Measurements from ENCODE around the gene ECHS1.
"Not testable (repeated sequence)": the region's sequence is repeated elsewhere in the genome, so short reads cannot be mapped to it uniquely, and the experiment has no call there.

Gene ECHS1

DNA sequence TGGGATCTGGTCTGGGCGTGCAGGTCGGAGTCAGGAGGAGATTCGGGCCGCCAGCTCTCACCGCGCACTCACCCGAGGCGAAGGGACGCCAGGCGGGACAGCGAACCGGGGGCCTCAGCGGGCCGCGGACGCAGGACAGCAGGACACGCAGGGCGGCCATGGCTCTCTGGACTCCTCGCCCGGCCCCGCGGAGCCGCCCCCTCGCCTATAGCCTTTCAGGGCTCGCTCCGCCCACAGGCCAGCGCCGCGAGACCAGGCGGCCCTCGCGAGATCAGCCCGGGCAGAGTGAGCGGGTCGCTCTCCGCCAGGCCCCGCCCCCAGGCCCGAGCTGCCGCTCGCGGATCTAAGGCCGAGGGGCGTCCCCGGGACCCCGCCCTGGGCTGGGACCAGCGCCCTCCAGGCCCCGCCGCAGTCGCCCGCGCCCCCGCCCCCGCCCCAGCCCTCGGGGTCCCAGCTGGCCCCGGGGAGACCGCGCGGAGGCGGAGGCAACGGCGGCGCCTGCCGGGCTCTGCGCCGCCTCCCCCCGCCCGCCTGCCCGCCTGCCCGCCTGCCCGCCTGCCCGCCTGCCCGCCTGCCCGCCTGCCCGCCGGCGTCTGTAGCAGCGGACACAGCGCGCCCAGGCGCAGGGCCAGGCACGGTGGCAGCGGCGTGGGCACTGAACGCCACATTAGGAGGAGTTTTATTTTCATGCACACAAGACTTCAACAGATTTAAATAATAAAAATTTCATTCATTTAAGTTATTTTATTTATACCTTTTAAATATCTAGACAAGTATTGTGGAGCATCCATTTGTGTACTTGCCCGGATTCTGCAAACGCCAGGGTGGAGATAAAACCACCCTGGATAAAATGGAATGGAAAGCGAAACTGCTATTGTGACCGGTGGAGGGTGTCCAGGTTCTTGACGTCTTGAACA is at the start of gene ECHS1:
Gene ECHS1 (minus strand): TSS at position 181 of the 917 bp plus-strand sequence. CDS start 21 bp downstream, at position 160.
- peak; percentile 97 for DNase-seq (ENCODE audit: low spot score)

DNA sequence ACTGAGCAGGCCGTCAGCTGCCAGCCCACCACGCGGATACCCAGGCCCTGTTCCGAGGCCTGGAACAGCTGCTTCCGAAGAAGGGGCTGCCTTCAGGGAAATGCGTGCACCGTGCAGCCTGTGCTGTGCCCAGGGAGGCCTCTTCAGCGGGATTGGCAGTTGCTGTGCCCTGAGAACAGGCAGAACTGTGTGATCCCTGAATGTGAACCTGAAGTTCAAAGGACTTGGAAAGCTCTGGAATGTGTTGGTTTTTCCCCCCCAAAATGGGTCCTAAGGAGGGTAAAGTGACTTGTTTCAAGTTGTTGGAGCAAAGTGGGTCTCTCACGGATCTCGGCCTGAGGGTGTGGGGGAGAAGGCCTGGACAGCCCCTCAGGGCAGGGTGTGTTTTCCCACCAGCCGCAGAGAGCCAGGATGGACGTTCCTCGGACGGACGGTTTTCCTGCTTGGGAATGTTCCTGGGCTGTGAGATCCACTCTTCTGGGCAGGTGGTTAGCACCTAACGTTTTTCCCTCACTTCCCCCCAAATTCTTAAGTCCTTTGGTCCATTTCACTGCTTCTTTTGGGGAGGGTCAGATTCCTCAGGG is 49.2 kb upstream of the ECHS1 start:
- DNase-seq (ENCODE audit: low spot score), result no peak

DNA sequence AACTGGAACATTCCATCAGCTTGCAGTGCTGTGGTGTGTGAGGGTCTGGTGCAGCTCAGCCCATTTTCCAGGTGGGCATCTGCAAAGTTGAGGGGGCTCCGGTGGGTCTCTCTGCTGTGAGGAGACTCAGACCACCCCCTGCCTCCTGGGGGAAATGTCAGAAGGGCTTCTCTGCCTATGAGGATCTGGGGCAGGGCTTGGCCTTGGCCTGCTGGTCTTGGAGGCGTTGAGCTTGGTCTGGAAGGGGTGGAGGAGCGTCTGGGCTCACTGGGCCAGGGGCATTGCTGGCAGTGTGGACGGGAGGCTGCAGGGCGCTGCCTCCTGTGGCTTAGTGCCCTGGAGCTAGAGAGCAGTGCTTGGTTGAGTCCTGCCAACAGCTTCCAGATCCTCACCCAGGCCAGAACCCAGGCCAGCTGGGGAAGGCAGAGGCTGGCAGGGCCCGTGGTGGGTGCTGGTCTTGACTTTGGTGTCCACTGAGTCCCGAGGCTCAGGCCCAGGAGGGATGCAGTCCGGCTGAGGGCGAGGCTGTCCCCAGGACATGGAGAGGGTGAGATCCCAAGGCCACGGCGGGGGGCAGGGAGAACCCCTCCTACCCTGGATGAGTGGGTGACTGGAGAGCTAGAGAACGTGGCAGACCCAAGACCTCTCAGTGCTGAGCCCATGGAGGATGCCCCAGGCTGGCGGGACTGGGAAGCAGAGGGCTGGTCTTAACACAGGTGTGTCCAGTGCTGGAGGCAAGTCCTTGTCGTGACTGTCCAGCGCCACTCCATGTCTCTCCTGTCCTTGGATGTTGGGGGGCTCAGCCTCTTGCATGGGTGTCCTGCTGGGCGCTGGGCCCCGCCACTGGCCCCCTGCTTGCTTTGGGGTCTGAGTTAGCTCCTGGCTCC is 48.4 kb upstream of the ECHS1 start:
- peak; percentile 63 for DNase-seq (ENCODE audit: low spot score)

DNA sequence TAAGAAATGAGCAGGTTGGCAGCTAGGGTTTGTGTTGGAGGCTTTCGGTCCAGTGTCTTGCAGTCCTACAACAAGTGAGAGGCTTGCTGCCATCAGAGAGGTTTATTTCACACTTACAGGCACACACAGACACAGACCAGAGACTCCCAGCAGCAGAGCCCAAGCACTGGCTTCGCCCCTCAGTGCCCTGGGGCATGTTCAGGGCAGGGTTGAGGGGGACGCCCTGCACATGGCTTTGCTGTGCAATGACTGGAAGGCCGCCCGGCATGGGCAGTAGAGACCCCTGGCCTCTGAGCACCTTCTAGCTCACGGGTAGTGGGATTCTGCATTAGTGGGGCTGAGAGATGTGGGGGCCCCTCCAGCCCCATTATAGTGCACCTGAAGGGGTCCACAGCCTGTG is 47.4 kb upstream of the ECHS1 start:
- no peak for DNase-seq (ENCODE audit: low spot score)

DNA sequence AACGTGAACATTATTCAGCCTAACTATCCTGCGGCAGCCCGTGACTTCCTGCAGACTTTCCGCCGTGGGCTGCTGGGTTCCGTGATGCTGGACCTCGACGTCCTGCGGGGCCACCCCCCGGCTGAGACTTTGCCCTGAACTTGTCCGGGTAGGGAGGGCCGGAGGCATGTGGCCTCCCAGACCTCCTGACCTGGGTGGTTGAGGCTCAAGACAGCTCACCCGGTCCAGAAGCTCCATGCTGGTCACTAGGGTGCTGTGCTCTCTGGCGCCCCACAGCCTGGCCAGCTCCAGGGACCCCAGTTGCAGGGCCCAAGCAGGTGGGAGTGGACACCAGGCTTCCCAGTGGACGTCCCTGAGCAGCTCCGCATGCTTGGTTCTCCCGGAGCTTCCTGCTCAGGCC is 46.9 kb upstream of the ECHS1 start:
- DNase-seq (ENCODE audit: low spot score), result peak; percentile 65

- DNase-seq (ENCODE audit: low spot score), result no peak
Measured at GRCh38 chr10:133419211-133419950, 46.2 kb upstream of the ECHS1 start.

DNA sequence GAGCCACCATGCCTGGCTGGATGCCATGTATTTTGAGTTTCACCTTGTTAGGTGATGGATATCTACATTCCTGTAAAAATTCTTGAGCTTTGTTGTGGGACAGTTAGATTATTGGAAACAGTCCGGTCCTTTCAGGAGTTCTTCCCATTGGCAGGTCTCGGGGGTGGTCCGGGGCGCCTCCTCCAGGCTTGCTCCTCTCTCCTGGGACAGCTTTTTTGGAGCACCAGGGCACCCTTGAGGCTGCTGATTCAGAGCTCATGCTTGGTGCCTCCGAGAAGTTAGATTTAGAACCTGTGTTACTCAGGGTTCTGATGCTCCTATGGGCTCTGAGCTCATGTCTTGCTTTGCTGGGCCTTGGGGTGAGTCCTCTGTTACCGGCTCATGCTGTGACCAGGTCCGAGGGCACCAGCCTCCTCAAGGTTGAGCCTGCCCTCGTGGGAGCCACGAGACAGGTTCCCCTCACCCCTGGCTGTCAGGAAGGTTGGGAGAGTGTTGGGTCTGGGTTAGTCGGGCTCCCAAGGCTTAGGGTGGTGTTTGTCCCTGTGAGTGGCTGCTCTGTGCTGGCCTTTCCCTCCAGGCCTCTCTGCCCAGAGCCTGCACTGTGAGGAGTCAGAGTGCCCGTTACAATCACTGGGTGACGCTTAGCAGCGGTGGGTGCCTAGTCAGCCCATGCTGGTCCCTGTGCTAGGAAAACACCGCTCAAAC is 45.3 kb upstream of the ECHS1 start:
- DNase-seq (ENCODE audit: low spot score), result no peak

DNA sequence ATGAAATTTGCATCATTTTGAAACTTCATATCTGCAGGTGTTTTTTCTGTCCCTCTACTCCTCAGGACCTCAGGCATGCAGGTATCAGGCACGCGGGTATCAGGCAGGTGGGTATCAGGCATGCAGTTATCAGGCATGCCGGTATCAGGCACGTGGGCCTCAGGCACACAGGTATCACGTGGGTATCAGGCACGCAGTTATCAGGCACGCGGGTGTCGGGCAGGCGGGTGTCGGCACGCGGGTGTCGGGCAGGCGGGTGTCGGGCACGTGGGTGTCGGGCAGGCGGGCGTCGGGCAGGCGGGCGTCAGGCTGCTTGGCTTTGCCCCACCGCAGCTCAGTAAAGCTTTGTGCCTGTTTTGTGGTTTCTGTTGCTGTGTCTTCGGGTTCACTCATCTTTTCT is 42.6 kb upstream of the ECHS1 start:
- no peak for DNase-seq (ENCODE audit: low spot score)

DNA sequence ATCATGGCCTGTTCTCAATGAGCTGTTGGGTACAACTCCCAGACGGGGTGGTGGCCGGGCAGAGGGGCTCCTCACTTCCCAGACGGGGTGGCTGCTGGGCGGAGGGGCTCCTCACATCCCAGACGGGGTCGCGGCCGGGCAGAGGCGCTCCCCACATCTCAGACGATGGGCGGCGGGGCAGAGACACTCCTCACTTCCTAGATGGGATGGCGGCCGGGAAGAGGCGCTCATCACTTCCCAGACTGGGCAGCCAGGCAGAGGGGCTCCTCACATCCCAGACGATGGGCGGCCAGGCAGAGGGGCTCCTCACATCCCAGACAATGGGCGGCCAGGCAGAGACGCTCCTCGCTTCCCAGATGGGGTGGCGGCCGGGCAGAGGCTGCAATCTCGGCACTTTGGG is 41.2 kb upstream of the ECHS1 start:
- DNase-seq (ENCODE audit: low spot score), result not testable (repeated sequence)

DNA sequence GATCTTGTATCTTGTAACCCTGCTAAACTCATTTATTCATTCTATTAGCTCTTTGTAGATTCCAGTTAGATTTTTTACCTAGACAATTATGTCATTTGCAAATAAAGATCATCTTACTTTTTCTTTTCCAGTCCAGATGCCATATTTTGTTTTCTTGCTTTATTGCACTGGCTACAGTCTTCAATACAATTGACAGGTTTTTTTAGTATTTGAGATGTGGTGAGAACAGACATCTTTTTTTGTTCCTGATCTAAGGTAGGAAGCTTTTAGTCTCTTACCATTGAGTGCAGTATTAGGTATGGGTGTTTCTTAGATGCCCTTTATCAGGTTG is 39.2 kb upstream of the ECHS1 start:
- DNase-seq (ENCODE audit: low spot score), result no peak

GRCh38 chr10:133411523-133412380 is 38.6 kb upstream of the ECHS1 start:
- no peak for DNase-seq (ENCODE audit: low spot score)

- no peak for DNase-seq (ENCODE audit: low spot score)
Measured at GRCh38 chr10:133405844-133406527, 32.8 kb upstream of the ECHS1 start.

DNA sequence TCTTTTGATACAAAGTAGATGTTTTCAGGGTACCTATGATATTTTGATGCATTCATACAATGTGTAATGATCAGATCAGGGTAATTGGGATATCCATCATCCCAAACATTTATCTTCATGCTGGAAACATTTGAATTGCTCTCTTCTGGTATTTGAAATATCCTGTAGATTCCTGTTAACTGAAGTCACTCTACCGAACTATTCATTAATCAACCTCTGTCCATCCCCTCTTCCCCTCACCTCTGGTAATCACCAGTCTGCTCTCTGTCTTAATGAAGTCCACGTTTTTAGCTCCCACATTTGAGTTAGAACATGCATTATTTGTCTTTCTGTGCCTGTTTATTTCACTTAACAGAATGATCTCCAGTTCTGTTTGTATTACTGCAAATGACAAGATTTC is 32.1 kb upstream of the ECHS1 start:
- no peak for DNase-seq (ENCODE audit: low spot score)

- DNase-seq (ENCODE audit: low spot score), result no peak
Measured at GRCh38 chr10:133403784-133404183, 30.6 kb upstream of the ECHS1 start.

GRCh38 chr10:133403359-133403758 is 30.2 kb upstream of the ECHS1 start:
- no peak for DNase-seq (ENCODE audit: low spot score)

DNA sequence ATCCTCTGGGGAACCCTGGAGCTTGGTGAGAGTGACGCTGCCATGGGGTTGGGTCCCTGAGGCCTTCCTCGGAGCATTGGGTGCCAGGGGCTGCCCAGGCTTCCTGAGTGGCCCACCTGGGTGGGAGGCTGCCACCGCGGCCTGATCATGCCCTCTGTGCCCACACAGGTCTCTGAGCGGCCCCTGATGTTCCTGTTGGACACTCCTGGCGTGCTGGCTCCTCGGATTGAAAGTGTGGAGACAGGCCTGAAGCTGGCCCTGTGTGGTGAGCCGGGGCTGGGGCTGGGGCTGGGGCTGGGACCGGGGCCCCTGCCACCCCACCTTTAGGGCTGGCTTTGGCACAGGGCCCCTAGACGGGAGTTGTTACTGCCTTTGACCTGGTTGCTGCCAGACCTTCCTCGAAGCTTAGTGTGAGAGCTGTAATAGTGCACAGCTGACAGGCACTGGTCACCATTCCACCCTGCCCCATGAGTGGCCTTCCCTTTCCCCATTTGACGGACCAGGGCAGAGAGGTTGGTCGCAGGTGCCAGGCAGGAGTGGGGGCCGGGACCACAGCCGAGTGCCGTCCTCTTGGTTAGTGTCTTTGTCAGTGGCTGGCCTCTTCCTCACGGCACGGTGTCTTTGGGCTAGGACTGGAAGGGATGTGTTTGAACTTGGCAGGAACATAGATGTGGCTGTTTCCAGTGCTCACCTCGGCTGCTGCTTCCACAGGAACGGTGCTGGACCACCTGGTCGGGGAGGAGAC is 29.0 kb upstream of the ECHS1 start:
- DNase-seq (ENCODE audit: low spot score), result no peak

GRCh38 chr10:133401500-133401899 is 28.3 kb upstream of the ECHS1 start:
- DNase-seq (ENCODE audit: low spot score), result no peak

GRCh38 chr10:133400624-133401424 is 27.7 kb upstream of the ECHS1 start:
- DNase-seq (ENCODE audit: low spot score), result no peak

All from left forelimb (tissue), 1 donor.